Stimulated activated CD4-positive, alpha-beta T cell treated with anti-CD3 and anti-CD28 coated beads, Interleukin-4, amount 100 ng/mL, for 4 hours (primary cell): ENCODE measurements around the gene GALNT18.
"Not testable (repeated sequence)": the region's sequence is repeated elsewhere in the genome, so short reads cannot be mapped to it uniquely, and the experiment has no call there.

Experiments used
- DNase-seq, 2 experiments: peaks; one replicate each; pipeline ENCODE4 v3.0.0-alpha.2; 2020

Gene GALNT18

DNA sequence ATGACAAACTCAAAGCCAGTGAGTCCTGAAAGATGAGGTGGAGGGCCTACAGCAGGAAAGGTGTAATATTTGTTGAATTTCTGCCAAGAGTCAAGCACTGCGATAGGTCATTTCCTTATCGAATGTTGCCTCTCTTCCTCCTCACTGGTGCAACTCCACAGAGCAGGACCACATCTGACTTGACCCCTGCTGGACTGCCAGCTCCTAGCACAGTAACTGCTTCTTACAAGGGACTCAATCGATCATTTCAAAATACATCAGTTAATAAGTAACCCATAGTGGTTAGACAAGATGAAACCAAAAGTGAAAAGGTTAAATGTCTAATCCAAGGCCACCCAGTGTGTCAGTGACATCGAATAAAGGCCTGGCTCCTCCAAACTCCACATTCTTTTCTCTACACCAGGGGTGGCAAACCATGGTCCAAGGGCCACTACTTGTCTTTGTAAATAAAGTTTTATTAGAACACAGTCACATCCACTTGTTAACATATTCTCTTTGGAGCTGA is 170.3 kb downstream of the GALNT18 start:
- no peak for DNase-seq

- DNase-seq = no peak
These were observed 171.0 kb downstream of the GALNT18 start for GRCh38 chr11:11450744-11451362.

GRCh38 chr11:11449327-11449726 is 172.5 kb downstream of the GALNT18 start:
- DNase-seq = no peak

- DNase-seq = no peak
These were observed 173.2 kb downstream of the GALNT18 start for GRCh38 chr11:11448626-11449025.

DNA sequence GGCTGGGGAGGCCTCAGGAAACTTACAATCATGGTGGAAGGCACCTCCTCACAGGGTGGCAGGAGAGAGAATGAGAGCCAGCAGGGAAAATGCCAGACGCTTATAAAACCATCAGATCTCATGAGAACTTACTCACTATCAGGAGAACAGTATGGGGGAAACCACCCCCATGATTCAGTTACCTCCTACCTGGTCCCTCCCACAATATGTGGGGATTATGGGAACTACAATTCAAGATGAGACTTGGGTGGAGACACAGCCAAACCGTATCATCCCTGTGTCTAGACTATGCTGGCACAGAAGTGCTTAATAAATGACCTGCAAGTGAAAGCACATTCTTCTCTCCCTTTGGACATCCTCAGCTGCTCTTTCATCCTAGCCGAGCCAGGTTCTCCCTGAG is 174.2 kb downstream of the GALNT18 start:
- DNase-seq = not testable (repeated sequence)

DNA sequence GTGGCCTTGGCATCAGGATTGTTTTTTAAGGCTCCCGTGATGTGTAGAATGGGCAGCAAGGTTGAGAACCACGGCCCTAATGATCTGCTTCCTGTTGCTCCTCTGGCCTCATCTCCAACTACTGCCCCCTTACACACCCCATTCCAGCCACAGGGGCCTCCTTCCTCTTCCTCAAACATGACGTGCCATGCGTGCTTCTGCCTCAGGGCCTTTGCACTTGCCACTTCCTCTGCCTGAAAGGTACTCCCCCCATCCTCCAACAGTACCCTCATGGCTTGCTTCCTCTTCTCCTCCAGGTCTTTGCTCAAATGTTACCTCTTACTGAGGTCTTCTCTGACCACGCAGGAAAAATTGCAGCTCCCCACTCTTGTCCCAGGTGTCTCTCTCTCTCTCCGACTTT is 174.8 kb downstream of the GALNT18 start:
- DNase-seq = no peak

GRCh38 chr11:11446564-11446963 is 175.2 kb downstream of the GALNT18 start:
- DNase-seq = no peak

DNA sequence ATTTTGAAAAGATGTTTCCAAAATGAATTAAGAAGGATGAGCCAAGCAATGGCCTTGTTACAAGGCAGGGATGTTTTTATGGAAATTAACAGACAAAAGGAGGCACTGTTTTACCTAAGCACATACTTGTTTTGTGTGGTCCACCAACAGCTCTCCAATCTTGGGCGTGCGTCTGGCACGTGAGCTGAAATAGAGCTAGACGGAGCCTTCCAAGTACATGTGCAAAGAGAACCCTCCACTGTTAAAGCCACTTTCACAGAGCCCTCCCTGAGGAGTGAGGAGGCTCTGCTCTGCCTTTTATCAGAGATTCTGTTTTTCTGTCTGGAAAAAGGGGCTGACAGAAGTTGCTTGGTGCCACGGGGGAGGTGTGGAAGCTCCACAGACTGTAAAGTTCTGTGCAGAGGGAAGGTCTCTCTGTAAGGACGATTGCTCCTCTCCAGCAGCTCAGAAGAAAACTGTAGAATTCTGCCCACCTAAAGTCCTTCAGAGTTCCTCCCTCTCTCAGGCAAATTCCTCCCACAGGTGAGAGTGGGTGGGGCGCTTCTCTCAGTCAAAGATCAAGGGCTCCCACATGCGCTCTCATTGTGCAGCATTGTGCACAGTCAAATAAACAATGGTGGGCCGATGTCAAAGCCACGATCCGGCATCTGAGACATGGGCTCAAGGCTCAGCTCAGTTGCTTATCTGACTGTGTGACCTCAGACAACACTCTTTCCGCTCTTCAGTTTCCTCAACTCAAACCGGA is 176.2 kb downstream of the GALNT18 start:
- no peak for DNase-seq

DNA sequence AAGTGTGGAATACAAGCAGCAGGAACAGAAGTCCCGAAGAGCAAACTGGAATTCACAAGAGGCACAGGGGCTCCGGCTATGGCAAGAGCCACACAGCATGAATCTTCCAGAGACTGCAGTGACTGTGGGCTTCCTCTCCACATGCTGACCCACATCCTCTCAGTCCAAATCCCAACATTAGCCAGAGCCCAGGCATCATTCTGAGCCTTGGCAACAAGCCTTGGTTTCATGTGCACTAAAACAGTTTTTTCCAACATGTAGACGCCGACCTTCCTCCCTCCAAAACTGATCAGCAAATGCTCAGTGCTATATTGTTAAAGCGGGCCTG is 177.0 kb downstream of the GALNT18 start:
- no peak for DNase-seq

DNA sequence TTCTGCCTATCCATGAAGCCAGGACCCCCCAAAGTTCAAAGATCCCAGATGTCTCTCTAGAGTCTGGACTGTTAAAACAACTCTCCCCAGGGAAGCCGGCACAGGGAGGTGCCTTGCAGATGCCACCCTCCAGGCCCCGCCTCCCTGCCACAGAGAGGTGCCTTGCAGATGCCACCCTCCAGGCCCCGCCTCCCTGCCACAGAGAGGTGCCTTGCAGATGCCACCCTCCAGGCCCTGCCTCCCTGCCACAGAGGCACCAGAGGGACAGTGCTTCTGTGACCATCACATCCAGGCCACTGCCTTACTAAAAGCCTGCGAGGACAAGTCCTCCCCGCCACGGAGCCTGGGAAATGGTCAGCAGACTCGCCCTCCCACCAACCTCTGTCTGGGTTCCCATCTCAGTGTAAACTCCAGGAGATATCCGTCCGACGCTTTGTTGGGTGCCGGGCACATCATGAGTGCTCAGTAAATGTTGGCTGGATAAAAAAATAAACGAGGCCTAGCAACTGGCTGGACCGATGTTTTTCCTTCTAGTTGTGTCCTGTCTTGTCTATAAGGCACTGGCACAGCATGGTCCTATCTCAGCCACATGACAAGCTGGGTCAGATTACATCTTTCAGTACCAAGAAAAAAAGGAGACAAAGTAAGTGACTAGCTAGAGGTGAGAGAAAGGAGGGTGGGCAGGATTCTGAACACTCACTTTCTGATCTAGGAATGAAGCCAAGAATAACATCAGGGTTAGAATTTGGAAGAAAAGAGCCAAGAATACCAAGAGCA is 177.6 kb downstream of the GALNT18 start:
- no peak for DNase-seq

GRCh38 chr11:11442791-11443190 is 179.0 kb downstream of the GALNT18 start:
- no peak for DNase-seq

DNA sequence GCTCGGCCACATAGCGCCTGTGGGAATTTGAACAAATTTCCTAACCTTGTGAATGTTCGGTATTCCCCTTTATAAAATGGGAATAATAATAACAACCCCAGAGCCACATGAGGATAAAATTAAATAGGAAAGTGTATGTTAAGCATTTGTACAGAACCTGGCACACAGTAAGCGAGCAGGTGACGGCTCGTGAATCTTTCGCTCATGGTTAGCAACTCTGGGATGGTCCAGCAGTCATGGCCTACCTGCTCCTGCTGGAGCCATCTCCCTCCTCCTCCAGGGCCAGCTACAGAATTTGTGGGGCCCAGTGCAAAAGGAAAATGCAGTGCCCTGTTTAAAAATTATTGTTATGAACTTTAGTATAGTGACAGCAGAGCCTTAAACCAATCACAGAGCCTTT is 180.3 kb downstream of the GALNT18 start:
- DNase-seq = no peak

DNA sequence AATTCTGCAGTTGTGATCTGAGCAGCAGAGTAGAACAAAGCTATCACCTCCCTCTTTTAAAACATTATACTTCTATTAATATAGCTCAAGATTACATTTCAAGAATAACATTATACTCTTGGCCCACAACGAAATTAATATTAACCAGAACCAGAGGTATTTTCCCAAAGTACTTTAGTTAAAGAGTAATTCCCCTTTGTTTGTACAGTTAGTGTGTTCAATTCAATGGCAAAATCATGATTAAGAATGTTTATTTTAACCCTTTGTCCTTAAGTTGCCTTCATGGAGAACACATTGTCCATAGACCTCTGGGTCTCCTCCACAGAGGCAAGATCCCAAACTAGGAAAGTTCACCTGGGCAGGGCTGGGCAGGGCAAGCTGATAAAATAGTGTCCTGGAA is 180.7 kb downstream of the GALNT18 start:
- no peak for DNase-seq

DNA sequence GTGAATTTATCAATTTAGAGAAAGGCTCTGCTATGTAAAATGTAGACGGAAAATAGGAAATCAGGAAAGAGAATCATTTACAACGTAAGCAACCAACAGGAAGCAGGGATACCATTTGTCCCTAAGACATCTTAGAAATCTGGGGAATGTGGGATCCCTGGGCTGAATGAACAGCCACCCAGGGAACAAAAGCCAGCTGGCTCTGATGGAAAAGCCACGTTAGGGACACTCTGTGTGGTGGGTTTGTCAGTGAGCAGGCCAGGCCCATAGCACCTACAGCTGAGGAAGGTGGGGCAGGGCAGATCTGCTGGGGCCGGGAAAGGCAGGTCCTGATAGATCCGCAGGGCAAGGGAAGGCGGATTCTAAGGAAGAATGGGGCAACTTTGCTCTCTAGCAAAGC is 181.7 kb downstream of the GALNT18 start:
- DNase-seq = no peak

- DNase-seq = no peak
These were observed 182.2 kb downstream of the GALNT18 start for GRCh38 chr11:11439591-11439990.

GRCh38 chr11:11436715-11437313 is 185.0 kb downstream of the GALNT18 start:
- no peak for DNase-seq

DNA sequence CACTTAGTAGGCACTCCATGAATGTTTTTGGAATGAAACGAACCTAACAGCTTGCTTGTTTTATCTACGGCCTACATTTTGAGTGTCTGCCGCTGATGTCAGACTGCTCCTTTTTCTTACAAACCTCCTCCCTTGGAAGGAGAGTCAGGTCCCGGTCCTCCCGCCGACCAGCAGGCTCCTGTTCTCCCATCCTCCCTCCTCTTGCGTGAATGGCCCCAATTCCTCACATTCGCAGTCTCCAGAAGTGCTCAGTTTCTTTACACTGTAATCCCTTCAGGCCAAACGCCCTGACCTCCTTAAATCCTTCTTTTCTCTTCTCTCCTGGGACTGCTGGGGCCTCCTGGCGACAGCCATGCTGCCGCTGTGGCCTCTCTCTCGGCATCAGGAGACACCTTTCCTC is 186.2 kb downstream of the GALNT18 start:
- DNase-seq = no peak

DNA sequence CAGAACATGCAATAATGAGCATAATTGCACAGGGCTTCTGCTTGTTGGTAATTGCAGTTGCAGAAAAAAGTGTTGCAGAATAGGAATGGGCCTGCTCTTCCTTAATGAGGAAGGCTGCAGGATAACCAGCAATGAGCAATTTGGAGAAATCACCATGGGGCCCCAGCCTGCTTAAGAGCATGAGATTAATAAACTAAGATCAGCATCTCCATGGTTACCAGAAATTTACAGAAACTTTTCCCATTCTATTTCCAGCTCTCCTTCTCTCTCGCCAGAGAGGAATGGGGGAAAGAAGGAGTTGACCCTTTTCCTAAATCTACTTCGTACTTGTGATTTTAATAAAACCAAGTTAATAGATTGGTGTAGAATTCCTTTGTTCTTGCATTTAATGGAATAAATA is 187.8 kb downstream of the GALNT18 start:
- no peak for DNase-seq

- no peak for DNase-seq
These were observed 189.0 kb downstream of the GALNT18 start for GRCh38 chr11:11432621-11433319.

DNA sequence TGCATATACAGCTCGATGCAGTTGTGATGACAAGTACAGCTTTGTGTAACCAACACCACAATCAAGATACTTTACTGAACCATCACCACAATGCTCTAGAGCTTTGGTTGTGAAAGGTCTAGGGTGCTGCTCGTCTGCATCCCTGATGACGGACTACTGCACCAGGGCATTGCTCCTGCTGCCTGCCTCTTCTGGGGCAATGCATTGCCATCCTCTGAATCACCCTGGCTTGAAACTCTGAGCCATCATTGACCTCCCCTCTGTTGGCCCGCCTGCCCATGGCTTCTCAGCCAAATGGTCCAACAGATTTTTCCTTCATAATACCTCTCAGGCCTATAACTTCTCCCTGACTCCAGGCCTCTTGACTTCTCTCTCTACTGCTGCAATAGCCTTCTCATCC is 191.4 kb downstream of the GALNT18 start:
- DNase-seq = no peak

DNA sequence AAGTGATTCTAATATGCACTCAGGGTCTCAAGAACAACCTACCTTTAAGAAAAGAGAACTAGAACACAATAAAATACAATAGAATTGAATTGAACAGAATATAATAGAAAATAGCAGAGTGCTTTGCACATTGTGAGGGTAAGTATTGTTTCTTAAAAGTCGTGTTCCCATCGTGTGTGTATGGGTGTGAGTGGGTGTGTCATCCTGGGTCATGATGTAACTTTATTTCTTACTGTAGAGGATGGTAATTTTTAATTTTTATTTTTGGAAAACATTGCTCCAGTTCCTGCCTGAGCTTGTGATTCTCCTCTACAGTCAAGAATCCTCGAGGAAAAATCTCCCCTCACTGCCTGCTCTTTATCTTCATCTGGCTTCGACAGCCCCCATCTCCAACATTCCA is 193.1 kb downstream of the GALNT18 start:
- DNase-seq = no peak

DNA sequence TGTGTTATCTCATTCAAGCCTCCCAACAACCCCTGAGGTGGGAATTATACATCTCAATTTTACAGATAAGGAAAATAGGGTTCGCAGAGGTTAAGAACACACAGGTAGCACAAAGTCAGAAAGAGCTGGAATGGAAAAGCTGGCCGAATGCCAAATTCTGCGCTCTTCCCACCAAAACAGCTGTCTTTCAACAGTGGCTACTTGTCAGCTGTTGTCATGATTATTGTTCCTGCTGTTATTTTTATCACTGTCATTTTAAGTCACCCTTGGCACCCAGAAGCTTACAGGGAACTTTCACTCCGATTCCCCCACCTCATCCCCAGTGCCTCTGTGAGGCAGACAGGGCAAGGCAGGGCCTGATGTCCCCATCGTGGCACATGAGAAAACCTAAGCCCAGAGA is 194.3 kb downstream of the GALNT18 start:
- DNase-seq = no peak

- DNase-seq = no peak
These were observed 194.7 kb downstream of the GALNT18 start for GRCh38 chr11:11427140-11427539.
